ENCODE measurements around the gene PPP1R15B. TPM values are rescaled to one million over a fixed set of nuclear protein-coding genes. Genes with fewer than 3 reads are reported as not detected.

Gene PPP1R15B
- total RNA-seq, 1 donor from 2014 or later: 45.1 TPM

GRCh38 chr1:204420039-204421004 is 8.7 kb upstream of the PPP1R15B start:
- DNase-seq: peak; percentile 12

GRCh38 chr1:204419064-204419403 is 7.4 kb upstream of the PPP1R15B start:
- DNase-seq: no peak

GRCh38 chr1:204418174-204419063 is 6.8 kb upstream of the PPP1R15B start:
- no peak for DNase-seq

GRCh38 chr1:204417074-204417997 is 5.7 kb upstream of the PPP1R15B start:
- DNase-seq: peak; percentile 27

- DNase-seq: no peak
Measured at GRCh38 chr1:204416589-204417073, 5.0 kb upstream of the PPP1R15B start.

GRCh38 chr1:204415351-204415750 is 3.7 kb upstream of the PPP1R15B start:
- DNase-seq: no peak

- DNase-seq: no peak
Measured at GRCh38 chr1:204414016-204414415, 2.4 kb upstream of the PPP1R15B start.

- no peak for DNase-seq
Measured at GRCh38 chr1:204413170-204413535, 1.5 kb upstream of the PPP1R15B start.

- DNase-seq: peak; percentile 74
Measured at GRCh38 chr1:204410688-204411450, 748 bp downstream of the PPP1R15B start.

- peak; percentile 9 for DNase-seq
Measured at GRCh38 chr1:204409836-204410687, 1.6 kb downstream of the PPP1R15B start.

- no peak for DNase-seq
Measured at GRCh38 chr1:204409123-204409522, 2.5 kb downstream of the PPP1R15B start.

- DNase-seq: no peak
Measured at GRCh38 chr1:204408602-204409001, 3.0 kb downstream of the PPP1R15B start.

- DNase-seq: peak; percentile 81
Measured at GRCh38 chr1:204408074-204408507, 3.5 kb downstream of the PPP1R15B start.

GRCh38 chr1:204407295-204407971 is 4.2 kb downstream of the PPP1R15B start:
- DNase-seq: no peak

GRCh38 chr1:204406621-204407020 is 5.0 kb downstream of the PPP1R15B start:
- DNase-seq: no peak

GRCh38 chr1:204405988-204406387 is 5.6 kb downstream of the PPP1R15B start:
- DNase-seq: no peak

- no peak for DNase-seq
Measured at GRCh38 chr1:204404629-204405028, 7.0 kb downstream of the PPP1R15B start.

- DNase-seq: no peak
Measured at GRCh38 chr1:204402391-204402790, 9.2 kb downstream of the PPP1R15B start.

GRCh38 chr1:204401730-204402129 is 9.9 kb downstream of the PPP1R15B start:
- no peak for DNase-seq
